ENCODE results near the gene PRDM9. TPM values are rescaled to one million over a fixed set of nuclear protein-coding genes. Genes with fewer than 3 reads are reported as not detected.

The PRDM9 gene
- total and polyA plus RNA-seq, 2 of the 8 experiments (the other 6 are each of a cell fraction or from before 2014, with no cell fraction given) = not detected

DNA sequence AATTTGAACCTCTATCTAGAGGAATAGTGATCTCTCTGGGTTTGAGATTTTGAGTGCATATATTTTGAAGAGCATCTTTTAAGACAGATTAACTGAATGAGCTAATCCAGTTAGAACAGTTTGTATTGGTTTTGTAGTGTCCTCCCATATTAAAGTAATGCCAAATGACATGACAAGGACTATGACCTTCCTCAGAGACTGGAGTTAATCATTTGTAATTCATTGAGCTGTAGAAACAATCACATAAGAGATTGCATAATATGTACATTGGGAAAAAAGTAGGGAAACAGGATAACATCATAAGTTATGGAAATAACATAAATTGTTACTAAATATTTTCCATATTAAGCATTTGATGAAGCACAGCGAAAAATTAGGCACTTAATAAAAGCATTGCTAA is 45.8 kb upstream of the PRDM9 start:
- Histone ChIP-seq H3K27me3 (replicated peaks in 1 of 4; ENCODE audit: control insufficient read depth in 3 of 4, extremely low read depth in 1 of 4, insufficient read depth in 3 of 4, low read length in 3 of 4) (no peaks in the 10 kb centered on the region), H2AFZ (ENCODE audit: low read length) (no peak overlapping the region), H2BK12ac (ENCODE audit: low read depth, low read length) (no peak overlapping the region), H3K56ac (replicated peaks; ENCODE audit: insufficient read length, low read depth, low read length) (no peak overlapping the region), H2BK5ac (ENCODE audit: low read depth, low read length) (no peak overlapping the region), H2AK5ac (ENCODE audit: low read depth, low read length) (no peak overlapping the region), H3K23ac (ENCODE audit: insufficient read length) (no peak overlapping the region), H3K9me3 (ENCODE audit: insufficient read depth in 2 of 2, low read depth in 1 of 2, low read length in 1 of 2) (peaks cover 9 to 10% of the 10 kb centered on the region in 2 experiments), H3K4ac (replicated peaks; ENCODE audit: insufficient read length, low read depth, low read length) (no peak overlapping the region), H3K27ac (ENCODE audit: low read depth, low read length) (no peak overlapping the region), H3K4me2 (ENCODE audit: insufficient read depth in 1 of 2, low read depth in 2 of 2, low read length in 2 of 2) (no peak overlapping the region), H3K4me1 (replicated peaks in 1 of 4; ENCODE audit: control insufficient read depth in 3 of 4, insufficient read depth in 4 of 4, low read length in 3 of 4) (no peaks in the 10 kb centered on the region), H3K18ac (ENCODE audit: extremely low read depth, low read length) (no peak overlapping the region), H3K23me2 (ENCODE audit: low read depth, low read length) (no peaks in the 10 kb centered on the region), H4K91ac (replicated peaks; ENCODE audit: insufficient read length, low read length) (no peak overlapping the region), H2BK20ac (ENCODE audit: low read length) (no peak overlapping the region), H3K4me3 (ENCODE audit: extremely low read depth in 1 of 4, insufficient read depth in 2 of 4, low read depth in 3 of 4, low read length in 4 of 4) (no peak overlapping the region), H3K14ac (ENCODE audit: insufficient read length) (no peak overlapping the region), H3K79me2 (ENCODE audit: control insufficient read depth in 1 of 2, insufficient read depth in 2 of 2, low read length in 2 of 2) (no peaks in the 10 kb centered on the region), H2BK15ac (ENCODE audit: low read length) (no peak overlapping the region), H2BK120ac (replicated peaks; ENCODE audit: low read depth, low read length) (no peak overlapping the region), H4K5ac (ENCODE audit: insufficient read length, low read depth, low read length) (no peak overlapping the region), H3K36me3 (ENCODE audit: control insufficient read depth in 2 of 4, insufficient read depth in 4 of 4, low read length in 3 of 4) (no peaks in the 10 kb centered on the region; a peak in 1 of 8 replicates), H4K8ac (ENCODE audit: extremely low read depth, insufficient read depth, low read length) (no peak overlapping the region), H4K20me1 (replicated peaks in 1 of 2; ENCODE audit: control insufficient read depth in 1 of 2, insufficient read depth in 2 of 2, low read length in 2 of 2) (no peaks in the 10 kb centered on the region), H3K9ac (replicated peaks in 1 of 4; ENCODE audit: extremely low read depth in 1 of 4, low read depth in 3 of 4, low read length in 3 of 4) (no peak overlapping the region), H3K79me1 (ENCODE audit: low read depth, low read length) (no peaks in the 10 kb centered on the region)
- no peak for DNase-seq (ENCODE audit: low read depth in 1 of 2, low spot score in 2 of 2)
- ChIA-PET CTCF (ENCODE audit: partially characterized antibody) (interaction anchor here (0.7 to 1.0 kb wide), 3 partner anchors 13 to 145 kb away, joined by 3 read pairs; no protein-coding TSS in a partner anchor), POLR2A (ENCODE audit: partially characterized antibody) (no interaction called here)
- no peak for FAIRE-seq
- 92% methylated on average over 1 of the region's 1 CpG; no CpG with 5 or more reads in 1 of the 2 experiments for WGBS, 2 experiments (ENCODE audit: extremely low coverage in 1 of 2, insufficient coverage in 1 of 2, insufficient read length in 1 of 2, insufficient replicate concordance in 2 of 2, low coverage in 1 of 2, low lambda C conversion rate in 2 of 2, missing lambda C conversion rate in 1 of 2)
- TF ChIP-seq HDAC2 (IDR thresholded peaks at IDR 0.05; ENCODE audit: borderline replicate concordance in 1 of 2, low read depth in 2 of 2, low read length in 2 of 2) (no peak), RAD21 (IDR thresholded peaks at IDR 0.05 in 1 of 2, conservative IDR thresholded peaks at IDR 0.05 in 1 of 2; ENCODE audit: low read depth in 2 of 2, low read length in 2 of 2) (no peak), ASH2L (IDR thresholded peaks at IDR 0.05; ENCODE audit: low read length) (no peak), CTBP2 (IDR thresholded peaks at IDR 0.05; ENCODE audit: borderline replicate concordance, insufficient read depth, insufficient read length, low read length) (no peak), RBBP5 (IDR thresholded peaks at IDR 0.05; ENCODE audit: borderline replicate concordance, low read depth, low read length) (no peak), CBX8 (IDR thresholded peaks at IDR 0.05; ENCODE audit: borderline replicate concordance, low read depth, low read length) (no peak), RFX5 (IDR thresholded peaks at IDR 0.05; ENCODE audit: borderline replicate concordance, low read depth, low read length) (no peak), SP2 (IDR thresholded peaks at IDR 0.05; ENCODE audit: low read length) (no peak), TAF7 (optimal IDR thresholded peaks at IDR 0.05; ENCODE audit: borderline replicate concordance, low read depth, low read length) (no peak), GTF2F1 (IDR thresholded peaks at IDR 0.05; ENCODE audit: borderline replicate concordance, low read depth, low read length) (no peak), CBX5 (IDR thresholded peaks at IDR 0.05; ENCODE audit: low read depth, low read length) (no peak), NRF1 (IDR thresholded peaks at IDR 0.05; ENCODE audit: low read depth, low read length) (no peak)
- TF ChIP-seq, protein P1, sequence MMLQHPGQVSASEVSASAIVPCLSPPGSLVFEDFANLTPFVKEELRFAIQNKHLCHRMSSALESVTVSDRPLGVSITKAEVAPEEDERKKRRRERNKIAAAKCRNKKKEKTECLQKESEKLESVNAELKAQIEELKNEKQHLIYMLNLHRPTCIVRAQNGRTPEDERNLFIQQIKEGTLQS (IDR thresholded peaks at IDR 0.05; ENCODE audit: insufficient read depth, low read depth, low read length) = no peak

Data from H1 (cell line).